ENCODE measurements around the gene TBCD.

DNA sequence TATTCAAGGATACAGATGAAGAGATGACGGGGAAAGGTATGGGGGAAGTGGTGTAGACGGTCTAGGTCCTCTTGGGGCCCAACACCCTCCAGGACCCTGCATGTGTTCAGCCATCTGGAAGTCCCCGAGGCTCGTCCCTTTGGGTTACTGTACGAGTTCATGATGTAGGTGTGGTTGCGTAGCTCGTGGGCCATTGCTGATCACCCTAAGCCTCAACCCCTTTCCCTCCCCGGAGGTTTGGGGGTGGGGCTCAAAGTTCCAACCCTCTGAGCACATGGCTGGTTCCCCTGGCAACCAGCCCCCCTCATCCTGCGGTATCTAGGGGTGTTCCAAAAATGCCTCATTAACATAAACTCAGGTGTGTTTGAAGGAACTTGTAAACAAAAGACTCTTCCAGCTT is 228.8 kb downstream of the TBCD start:
- TF ChIP-seq, protein P1, sequence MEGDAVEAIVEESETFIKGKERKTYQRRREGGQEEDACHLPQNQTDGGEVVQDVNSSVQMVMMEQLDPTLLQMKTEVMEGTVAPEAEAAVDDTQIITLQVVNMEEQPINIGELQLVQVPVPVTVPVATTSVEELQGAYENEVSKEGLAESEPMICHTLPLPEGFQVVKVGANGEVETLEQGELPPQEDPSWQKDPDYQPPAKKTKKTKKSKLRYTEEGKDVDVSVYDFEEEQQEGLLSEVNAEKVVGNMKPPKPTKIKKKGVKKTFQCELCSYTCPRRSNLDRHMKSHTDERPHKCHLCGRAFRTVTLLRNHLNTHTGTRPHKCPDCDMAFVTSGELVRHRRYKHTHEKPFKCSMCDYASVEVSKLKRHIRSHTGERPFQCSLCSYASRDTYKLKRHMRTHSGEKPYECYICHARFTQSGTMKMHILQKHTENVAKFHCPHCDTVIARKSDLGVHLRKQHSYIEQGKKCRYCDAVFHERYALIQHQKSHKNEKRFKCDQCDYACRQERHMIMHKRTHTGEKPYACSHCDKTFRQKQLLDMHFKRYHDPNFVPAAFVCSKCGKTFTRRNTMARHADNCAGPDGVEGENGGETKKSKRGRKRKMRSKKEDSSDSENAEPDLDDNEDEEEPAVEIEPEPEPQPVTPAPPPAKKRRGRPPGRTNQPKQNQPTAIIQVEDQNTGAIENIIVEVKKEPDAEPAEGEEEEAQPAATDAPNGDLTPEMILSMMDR (IDR thresholded peaks at IDR 0.05; ENCODE audit: low read depth, low read length), result no peak
- TF ChIP-seq EZH2phosphoT487 (IDR thresholded peaks at IDR 0.05; ENCODE audit: low read depth), result no peak

Data from OCI-LY3 (cell line).